ENCODE data around the gene RTL5.

RTL5 gene

GRCh38 chrX:72107841-72108595, 23.7 kb downstream of the RTL5 start:
- DNase-seq: no peak

DNA sequence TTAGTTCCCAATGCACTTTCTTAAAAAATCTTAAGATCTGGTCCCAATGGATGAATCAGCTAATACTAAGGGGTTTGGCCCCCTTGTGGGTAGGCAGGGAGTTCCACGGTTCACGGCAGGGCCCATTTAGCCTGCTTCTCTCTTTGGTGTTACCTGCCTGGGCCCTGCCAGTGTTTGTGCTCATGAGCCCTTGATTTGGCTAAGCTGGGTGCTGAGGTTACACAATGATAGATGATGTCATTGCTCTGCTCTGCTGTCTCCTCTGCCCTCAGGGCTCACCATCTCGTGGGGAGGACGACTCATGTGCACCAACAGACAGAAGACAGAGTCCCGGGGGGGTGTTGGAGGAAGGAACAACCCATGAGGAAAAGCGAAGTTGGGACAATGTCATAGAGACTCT, 24.4 kb downstream of the RTL5 start:
- no peak for DNase-seq

DNA sequence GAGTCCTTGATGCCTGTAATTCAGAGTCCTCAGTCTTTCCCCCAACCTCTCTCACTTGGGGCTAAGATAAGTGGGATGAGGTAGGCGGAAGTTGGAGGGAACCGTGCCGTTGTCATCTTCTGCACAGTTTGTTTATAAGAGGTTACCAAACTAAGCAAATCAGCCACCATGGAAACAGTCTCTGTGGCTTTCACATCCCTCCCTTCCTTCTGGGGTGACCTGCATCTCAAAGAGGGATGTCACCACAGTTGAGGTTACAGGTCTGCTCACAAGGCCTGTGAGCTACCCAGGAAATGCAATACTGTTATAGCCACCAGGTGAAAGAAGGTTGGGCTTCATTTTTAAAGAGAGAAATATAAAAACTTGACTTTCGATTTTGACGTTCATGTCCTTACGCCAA, 26.3 kb downstream of the RTL5 start:
- DNase-seq: no peak

GRCh38 chrX:72102760-72103159, 29.0 kb downstream of the RTL5 start:
- no peak for DNase-seq

- no peak for DNase-seq
Observed at GRCh38 chrX:72102126-72102525, 29.6 kb downstream of the RTL5 start.

GRCh38 chrX:72101597-72102037, 30.1 kb downstream of the RTL5 start:
- no peak for DNase-seq

- peak; percentile 42 for DNase-seq
Observed at GRCh38 chrX:72100824-72101351, 30.8 kb downstream of the RTL5 start.

DNA sequence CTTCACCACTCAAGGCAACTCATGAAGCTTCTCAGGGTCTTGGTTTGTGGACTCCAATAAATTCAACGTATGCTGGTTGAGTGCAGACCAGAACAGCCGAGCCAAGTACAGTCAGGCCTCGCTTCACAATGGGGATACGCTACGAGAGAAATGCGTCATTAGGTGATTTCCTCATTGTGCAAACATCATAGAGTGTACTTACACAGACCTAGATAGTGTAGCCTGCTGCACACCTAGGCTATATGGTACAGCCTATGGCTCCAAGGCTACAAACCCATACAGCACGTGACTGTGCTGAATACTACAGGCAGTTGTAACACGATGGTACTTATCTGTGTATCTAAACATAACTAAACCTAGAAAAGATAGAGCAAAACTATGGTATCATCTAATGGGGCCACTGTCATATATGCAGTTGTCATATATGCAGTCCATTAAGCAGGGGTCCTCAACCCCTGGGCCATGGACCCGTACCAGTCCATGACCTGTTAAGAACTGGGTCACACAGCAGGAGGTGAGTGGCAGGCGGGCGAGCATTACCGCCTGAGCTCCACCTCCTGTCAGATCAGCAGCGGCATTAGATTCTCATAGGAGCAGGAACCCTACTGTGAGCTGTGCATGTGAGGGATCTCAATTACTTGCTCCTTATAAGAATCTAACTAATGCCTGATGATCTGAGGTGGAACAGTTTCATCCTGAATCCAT, 31.5 kb downstream of the RTL5 start:
- no peak for DNase-seq

DNA sequence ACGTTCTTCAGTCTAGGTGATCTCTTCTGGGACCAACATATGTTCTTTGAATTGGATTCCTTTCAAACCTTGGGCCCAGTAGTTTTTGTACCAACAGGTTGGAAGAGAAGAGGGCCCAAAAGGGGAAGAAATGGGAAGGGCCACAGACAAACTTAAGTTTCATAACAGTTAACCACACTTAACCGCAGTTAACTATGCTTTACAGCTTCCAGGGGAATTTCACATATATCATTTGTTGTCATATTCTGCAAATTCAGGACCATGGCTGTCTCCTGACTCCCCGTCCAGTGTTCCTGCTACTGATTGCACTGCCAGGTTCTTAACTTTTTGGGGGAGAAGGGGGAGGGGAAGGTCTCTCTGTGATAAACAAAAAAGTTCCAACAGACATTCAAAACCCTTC, 34.6 kb downstream of the RTL5 start:
- no peak for DNase-seq

- no peak for DNase-seq
Observed at GRCh38 chrX:72095370-72095769, 36.3 kb downstream of the RTL5 start.

GRCh38 chrX:72094894-72095293, 36.8 kb downstream of the RTL5 start:
- peak; percentile 28 for DNase-seq

- DNase-seq: no peak
Observed at GRCh38 chrX:72089254-72089653, 42.5 kb downstream of the RTL5 start.

DNA sequence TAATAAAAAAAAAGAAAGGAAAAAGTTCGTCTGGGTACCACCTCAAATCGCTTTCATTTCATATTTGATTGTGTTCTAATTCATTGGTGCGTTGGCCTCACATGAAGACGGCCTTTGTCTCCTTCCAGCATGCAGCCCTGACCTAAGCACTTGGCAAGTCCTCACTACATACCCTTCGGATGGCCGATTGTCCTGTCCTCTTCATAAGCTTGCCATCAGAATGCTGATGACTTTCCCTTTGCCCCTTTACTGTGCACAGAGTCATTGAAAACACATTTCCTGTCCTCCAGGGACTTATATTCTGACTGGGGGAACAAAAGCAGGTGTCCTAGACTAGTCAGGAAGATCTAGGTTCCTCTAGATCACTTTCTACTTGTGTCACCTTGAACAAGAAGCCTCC, 43.0 kb downstream of the RTL5 start:
- DNase-seq: no peak

- DNase-seq: no peak
Observed at GRCh38 chrX:72086995-72087394, 44.7 kb downstream of the RTL5 start.

GRCh38 chrX:72084114-72084513, 47.6 kb downstream of the RTL5 start:
- no peak for DNase-seq

- no peak for DNase-seq
Observed at GRCh38 chrX:72083291-72083690, 48.4 kb downstream of the RTL5 start.

DNA sequence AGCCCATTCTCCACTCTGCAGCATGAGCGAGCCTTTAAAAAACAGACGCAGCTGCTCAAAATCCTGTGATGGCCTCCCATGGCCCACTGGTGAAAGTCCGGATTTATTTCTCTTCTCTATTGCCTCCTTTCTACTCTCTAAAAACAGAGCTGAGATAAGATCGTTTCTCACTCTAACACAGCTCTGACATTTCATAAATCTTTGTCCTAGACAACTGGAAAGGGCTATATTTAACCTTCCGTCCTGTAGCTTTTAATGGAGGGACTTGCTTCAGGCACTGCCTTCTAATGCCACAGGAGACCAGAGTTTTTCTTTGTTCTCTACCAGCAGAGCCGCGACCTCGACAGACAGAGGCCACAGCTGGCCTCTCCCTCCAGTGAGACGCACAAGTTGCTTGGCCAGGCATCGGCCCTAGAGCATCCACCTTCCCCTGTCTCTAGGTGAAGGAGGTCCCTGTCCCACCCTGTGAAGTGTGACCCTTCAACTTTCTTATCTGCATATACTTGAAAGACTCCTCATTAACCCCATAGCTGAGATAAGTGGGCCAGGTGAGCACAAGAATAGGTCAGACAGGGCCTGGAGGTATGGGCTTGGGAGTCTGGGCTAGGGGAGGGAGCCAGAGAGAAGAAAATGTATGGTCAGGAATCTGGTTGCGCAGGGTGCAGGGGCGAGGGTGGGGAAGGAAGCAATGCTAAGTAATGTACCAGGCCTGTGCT, 50.0 kb downstream of the RTL5 start:
- no peak for DNase-seq

GRCh38 chrX:72080800-72081199, 50.9 kb downstream of the RTL5 start:
- DNase-seq: no peak

DNA sequence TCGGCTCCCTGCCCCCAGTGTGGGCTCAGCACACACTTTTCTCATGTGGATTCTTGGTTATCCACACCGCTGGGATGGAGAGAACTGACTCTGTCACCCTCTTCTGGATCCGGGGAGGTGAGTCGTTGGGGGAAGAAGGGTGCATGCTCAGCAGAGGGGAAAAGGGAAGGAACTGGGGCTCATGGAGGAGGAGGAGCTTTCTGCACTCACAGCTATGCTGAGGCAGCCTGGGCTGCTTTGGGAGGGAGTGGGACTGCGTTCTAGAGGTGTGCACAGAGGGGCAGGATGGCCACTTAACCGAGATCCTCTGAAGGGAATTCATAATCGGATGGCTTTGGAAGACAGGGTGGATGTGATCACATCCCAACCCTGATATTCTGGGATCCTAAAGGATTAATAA, 51.6 kb downstream of the RTL5 start:
- DNase-seq: no peak

DNA sequence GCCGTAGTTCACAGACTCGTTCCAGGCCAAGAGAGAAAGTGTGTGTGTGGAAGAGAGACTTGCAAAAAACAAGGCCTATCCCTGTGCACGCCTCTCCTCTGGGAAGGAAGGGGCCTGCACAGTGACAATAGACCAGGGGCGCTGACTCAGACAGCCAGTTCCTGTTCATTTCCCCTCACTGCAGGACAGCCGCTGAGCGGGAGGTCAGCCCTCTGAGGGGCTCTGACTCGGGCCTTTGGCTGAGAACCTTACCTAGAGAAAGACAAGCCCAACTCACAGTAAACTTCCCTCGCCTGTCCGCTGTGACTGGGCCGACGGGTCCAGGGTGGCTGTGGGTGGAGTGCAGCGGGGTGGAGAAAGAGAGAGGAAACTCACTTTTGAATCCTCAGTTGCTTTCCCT, 52.1 kb downstream of the RTL5 start:
- no peak for DNase-seq

DNA sequence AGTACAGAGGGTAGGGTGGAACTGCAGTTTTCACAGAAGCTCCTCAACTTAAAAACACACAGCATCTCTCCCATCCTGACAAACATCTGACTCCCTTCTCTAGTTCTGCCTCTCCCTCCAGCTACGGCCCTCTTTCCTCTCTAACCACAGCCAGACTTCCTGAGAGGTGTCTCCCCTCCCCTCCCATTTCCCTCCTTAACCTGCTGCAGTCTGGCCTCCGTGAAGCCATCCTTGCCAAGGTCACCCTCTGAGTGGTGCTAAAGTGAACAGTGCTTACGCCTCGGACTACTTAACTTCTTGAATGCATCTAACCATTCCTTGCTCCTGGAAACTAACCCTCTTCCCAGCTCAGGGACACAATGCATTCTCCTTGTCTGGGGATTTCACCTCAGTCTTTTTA, 53.3 kb downstream of the RTL5 start:
- DNase-seq: no peak
